Inflammatory macrophage (primary cell): ENCODE results near the gene MRPL54.

Experiments used
- DNase-seq, 2 donors: peaks; one replicate each; pipeline ENCODE4 v3.0.0-alpha.2; 2020 to 2022

Gene MRPL54

GRCh38 chr19:3785938-3786824 is 23.7 kb downstream of the MRPL54 start, which contains the start of gene MATK:
Gene MATK (minus strand): TSS chr19:3786381. CDS start chr19:3785135, 1,246 bp downstream.
- peak; percentile 63 to 84 for DNase-seq

- no peak for DNase-seq
These were observed 26.7 kb downstream of the MRPL54 start for GRCh38 chr19:3788996-3789778.

- no peak for DNase-seq
These were observed 27.8 kb downstream of the MRPL54 start for GRCh38 chr19:3790209-3790734.

- DNase-seq = no peak
These were observed 28.5 kb downstream of the MRPL54 start for GRCh38 chr19:3790941-3791340.

GRCh38 chr19:3792114-3792513 is 29.6 kb downstream of the MRPL54 start:
- no peak for DNase-seq

GRCh38 chr19:3793799-3794198 is 31.3 kb downstream of the MRPL54 start:
- no peak for DNase-seq

GRCh38 chr19:3796358-3796757 is 33.9 kb downstream of the MRPL54 start:
- no peak for DNase-seq

- DNase-seq = no peak
These were observed 35.7 kb downstream of the MRPL54 start for GRCh38 chr19:3798137-3798536.

- no peak for DNase-seq
These were observed 38.5 kb downstream of the MRPL54 start for GRCh38 chr19:3800996-3801395.

- DNase-seq = no peak
These were observed 39.1 kb downstream of the MRPL54 start for GRCh38 chr19:3801412-3802096.

- DNase-seq = no peak
These were observed 40.8 kb downstream of the MRPL54 start for GRCh38 chr19:3803114-3803888.

- no peak for DNase-seq
These were observed 41.5 kb downstream of the MRPL54 start for GRCh38 chr19:3803986-3804385.

- no peak for DNase-seq
These were observed 41.9 kb downstream of the MRPL54 start for GRCh38 chr19:3804429-3804828.

- DNase-seq = no peak
These were observed 43.4 kb downstream of the MRPL54 start for GRCh38 chr19:3805859-3806258.

- no peak for DNase-seq
These were observed 44.6 kb downstream of the MRPL54 start for GRCh38 chr19:3807131-3807480.

GRCh38 chr19:3807574-3808354 is 45.3 kb downstream of the MRPL54 start:
- no peak for DNase-seq

- no peak for DNase-seq
These were observed 46.1 kb downstream of the MRPL54 start for GRCh38 chr19:3808420-3809143.

GRCh38 chr19:3809881-3810707 is 47.6 kb downstream of the MRPL54 start:
- DNase-seq = peak in 1 of 2 donors; percentile 46

- peak in 1 of 2 donors; percentile 75 for DNase-seq
These were observed 48.4 kb downstream of the MRPL54 start for GRCh38 chr19:3810708-3811355.
